ENCODE data around the gene CNTROB. TPM values are rescaled to one million over a fixed set of nuclear protein-coding genes. Genes with fewer than 3 reads are reported as not detected.

The CNTROB gene
- total and polyA plus RNA-seq, 2 donors (not counting 1 experiment from before 2014, with no cell fraction given) = 23.1 to 34.8 TPM

DNA sequence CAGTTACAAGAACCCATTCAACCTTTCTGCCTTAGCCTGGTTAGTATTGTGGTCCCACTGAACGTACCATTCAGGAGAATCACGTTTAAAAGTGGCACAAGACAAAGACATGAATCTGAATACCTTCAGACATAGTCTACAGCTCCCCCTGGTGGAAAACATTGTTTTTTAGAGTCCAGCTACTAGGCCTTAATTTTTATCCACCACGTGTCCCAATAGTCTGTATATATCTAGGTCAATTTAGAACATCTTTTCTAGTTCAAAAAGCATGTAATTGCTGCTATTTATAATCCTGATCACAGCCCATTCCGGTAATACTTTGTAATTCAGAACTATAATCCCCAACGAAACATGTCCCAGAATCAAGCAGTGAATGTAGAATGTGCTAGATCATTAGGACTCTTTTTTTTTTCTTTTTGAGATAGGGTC is 56.8 kb downstream of the CNTROB start:
- Histone ChIP-seq H3K4me2 (replicated peaks; ENCODE audit: low read depth, low read length, poor library complexity, severe bottlenecking) (no peak overlapping the region), H3K9ac (ENCODE audit: low read length) (no peak overlapping the region), H3K36me3 (replicated peaks in 1 of 2; ENCODE audit: control extremely low read depth in 1 of 2, control insufficient read depth in 1 of 2, extremely low read depth in 1 of 2, insufficient read depth in 2 of 2, low read length in 1 of 2) (no peaks in the 10 kb centered on the region), H4K20me1 (ENCODE audit: control insufficient read depth, insufficient read depth, low read length, poor library complexity, severe bottlenecking) (no peaks in the 10 kb centered on the region), H3K4me1 (ENCODE audit: control insufficient read depth in 2 of 2, insufficient read depth in 2 of 2, low read length in 2 of 2) (peaks cover 8 to 19% of the 10 kb centered on the region in 2 donors), H3K27ac (ENCODE audit: low read length in 2 of 2) (no peak overlapping the region), H3K4me3 (ENCODE audit: control extremely low read depth in 1 of 5, extremely low read depth in 1 of 5, insufficient read depth in 1 of 5, low read depth in 2 of 5, low read length in 4 of 5) (no peak overlapping the region), H3K9me3 (ENCODE audit: control extremely low read depth in 1 of 3, control insufficient read depth in 2 of 3, insufficient read depth in 1 of 3, low read length in 2 of 3) (no peaks in the 10 kb centered on the region), H2AFZ (ENCODE audit: insufficient read depth, low read depth, low read length, poor library complexity, severe bottlenecking) (no peak overlapping the region), H3K27me3 (replicated peaks in 1 of 4; ENCODE audit: control extremely low read depth in 1 of 4, control insufficient read depth in 3 of 4, insufficient read depth in 4 of 4, low read length in 3 of 4) (peaks cover 0 to 4% (median 0%) of the 10 kb centered on the region in 4 experiments), H3K79me2 (ENCODE audit: control insufficient read depth, insufficient read depth, low read length) (no peaks in the 10 kb centered on the region)
- intact Hi-C loops (cut with micrococcal nuclease) = no loop called here
- no CpG with 5 or more reads among the region's 5 CpGs for WGBS (ENCODE audit: insufficient coverage)
- ATAC-seq (ENCODE audit: low read depth) (peak; percentile 37), DNase-seq (peak; percentile 88)
- TF ChIP-seq EZH2 (IDR thresholded peaks at IDR 0.05; ENCODE audit: borderline replicate concordance, insufficient read depth, low read depth, low read length, poor library complexity, severe bottlenecking) = no peak
- TF ChIP-seq, protein P1, sequence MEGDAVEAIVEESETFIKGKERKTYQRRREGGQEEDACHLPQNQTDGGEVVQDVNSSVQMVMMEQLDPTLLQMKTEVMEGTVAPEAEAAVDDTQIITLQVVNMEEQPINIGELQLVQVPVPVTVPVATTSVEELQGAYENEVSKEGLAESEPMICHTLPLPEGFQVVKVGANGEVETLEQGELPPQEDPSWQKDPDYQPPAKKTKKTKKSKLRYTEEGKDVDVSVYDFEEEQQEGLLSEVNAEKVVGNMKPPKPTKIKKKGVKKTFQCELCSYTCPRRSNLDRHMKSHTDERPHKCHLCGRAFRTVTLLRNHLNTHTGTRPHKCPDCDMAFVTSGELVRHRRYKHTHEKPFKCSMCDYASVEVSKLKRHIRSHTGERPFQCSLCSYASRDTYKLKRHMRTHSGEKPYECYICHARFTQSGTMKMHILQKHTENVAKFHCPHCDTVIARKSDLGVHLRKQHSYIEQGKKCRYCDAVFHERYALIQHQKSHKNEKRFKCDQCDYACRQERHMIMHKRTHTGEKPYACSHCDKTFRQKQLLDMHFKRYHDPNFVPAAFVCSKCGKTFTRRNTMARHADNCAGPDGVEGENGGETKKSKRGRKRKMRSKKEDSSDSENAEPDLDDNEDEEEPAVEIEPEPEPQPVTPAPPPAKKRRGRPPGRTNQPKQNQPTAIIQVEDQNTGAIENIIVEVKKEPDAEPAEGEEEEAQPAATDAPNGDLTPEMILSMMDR (IDR thresholded peaks at IDR 0.05) = peak; percentile 79
- peak overlapping the region; percentile 80 for H3K4me3 Mint-ChIP-seq
- POLR2A ChIA-PET = interaction anchor here (0.6 to 1.0 kb wide), 5 partner anchors 8 to 135 kb away, joined by 3 to 13 read pairs (median 6); partner anchors contain the start of genes CNTROB and TRAPPC1
- peaks cover 12% of the 10 kb centered on the region for H3K27me3 Mint-ChIP-seq
- CTCF ChIA-PET = interaction anchor here (0.6 to 9.8 kb wide), 36 partner anchors 9 to 245 kb away, joined by 3 to 284 read pairs (median 6); partner anchors contain the start of genes CNTROB, GUCY2D, KCNAB3 and KDM6B
- H3K4me1 Mint-ChIP-seq = peaks cover 23% of the 10 kb centered on the region
- H3K27ac Mint-ChIP-seq = peak overlapping the region; percentile 70
- H3K9me3 Mint-ChIP-seq (ENCODE audit: insufficient read depth) = no peaks in the 10 kb centered on the region
